NCI-H524 treated with DMSO at 0.1 percent for 48 hours (cell line): ENCODE data around the gene SLC2A10.

Source experiments
- DNase-seq: peaks from one replicate; lab custom pipeline; 2025; lab: John Stamatoyannopoulos, UW

Gene SLC2A10

GRCh38 chr20:46735436-46735835 is 26.0 kb downstream of the SLC2A10 start:
- no peak for DNase-seq

GRCh38 chr20:46739431-46740213 is 30.2 kb downstream of the SLC2A10 start:
- no peak for DNase-seq

GRCh38 chr20:46740214-46740609 is 30.8 kb downstream of the SLC2A10 start:
- DNase-seq, result no peak

GRCh38 chr20:46741924-46742668 is 32.6 kb downstream of the SLC2A10 start:
- DNase-seq, result no peak

GRCh38 chr20:46742669-46743045 is 33.2 kb downstream of the SLC2A10 start:
- DNase-seq, result no peak

- DNase-seq, result no peak
Measured at GRCh38 chr20:46743088-46743487, 33.6 kb downstream of the SLC2A10 start.

- no peak for DNase-seq
Measured at GRCh38 chr20:46746956-46747526, 37.6 kb downstream of the SLC2A10 start.

- no peak for DNase-seq
Measured at GRCh38 chr20:46749147-46749546, 39.7 kb downstream of the SLC2A10 start.

- DNase-seq, result peak; percentile 59
Measured at GRCh38 chr20:46751856-46752255, 42.4 kb downstream of the SLC2A10 start.

- DNase-seq, result peak; percentile 53
Measured at GRCh38 chr20:46752728-46753127, 43.3 kb downstream of the SLC2A10 start.

- no peak for DNase-seq
Measured at GRCh38 chr20:46755483-46756413, 46.3 kb downstream of the SLC2A10 start.

GRCh38 chr20:46756419-46756818 is 47.0 kb downstream of the SLC2A10 start:
- DNase-seq, result no peak

GRCh38 chr20:46757135-46757534 is 47.7 kb downstream of the SLC2A10 start:
- DNase-seq, result no peak

- peak; percentile 46 for DNase-seq
Measured at GRCh38 chr20:46757754-46758678, 48.6 kb downstream of the SLC2A10 start.

GRCh38 chr20:46758929-46759669 is 49.6 kb downstream of the SLC2A10 start:
- peak; percentile 71 for DNase-seq

- DNase-seq, result no peak
Measured at GRCh38 chr20:46761566-46761965, 52.1 kb downstream of the SLC2A10 start.

GRCh38 chr20:46764068-46764467 is 54.6 kb downstream of the SLC2A10 start:
- DNase-seq, result no peak

- DNase-seq, result no peak
Measured at GRCh38 chr20:46765506-46766120, 56.2 kb downstream of the SLC2A10 start.

GRCh38 chr20:46767127-46767761 is 57.8 kb downstream of the SLC2A10 start:
- DNase-seq, result peak; percentile 17
